ENCODE results near the gene P4HTM.

Gene P4HTM

GRCh38 chr3:49032646-49033304 lies 42.7 kb downstream of the P4HTM start:
- TF ChIP-seq, protein P1, sequence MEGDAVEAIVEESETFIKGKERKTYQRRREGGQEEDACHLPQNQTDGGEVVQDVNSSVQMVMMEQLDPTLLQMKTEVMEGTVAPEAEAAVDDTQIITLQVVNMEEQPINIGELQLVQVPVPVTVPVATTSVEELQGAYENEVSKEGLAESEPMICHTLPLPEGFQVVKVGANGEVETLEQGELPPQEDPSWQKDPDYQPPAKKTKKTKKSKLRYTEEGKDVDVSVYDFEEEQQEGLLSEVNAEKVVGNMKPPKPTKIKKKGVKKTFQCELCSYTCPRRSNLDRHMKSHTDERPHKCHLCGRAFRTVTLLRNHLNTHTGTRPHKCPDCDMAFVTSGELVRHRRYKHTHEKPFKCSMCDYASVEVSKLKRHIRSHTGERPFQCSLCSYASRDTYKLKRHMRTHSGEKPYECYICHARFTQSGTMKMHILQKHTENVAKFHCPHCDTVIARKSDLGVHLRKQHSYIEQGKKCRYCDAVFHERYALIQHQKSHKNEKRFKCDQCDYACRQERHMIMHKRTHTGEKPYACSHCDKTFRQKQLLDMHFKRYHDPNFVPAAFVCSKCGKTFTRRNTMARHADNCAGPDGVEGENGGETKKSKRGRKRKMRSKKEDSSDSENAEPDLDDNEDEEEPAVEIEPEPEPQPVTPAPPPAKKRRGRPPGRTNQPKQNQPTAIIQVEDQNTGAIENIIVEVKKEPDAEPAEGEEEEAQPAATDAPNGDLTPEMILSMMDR (IDR thresholded peaks at IDR 0.05; ENCODE audit: insufficient read depth, low read length, missing control alignments) = no peak
- ChIA-PET CTCF (interaction anchor here (1.2 to 3.3 kb wide), 5 partner anchors 10 to 46 kb away, joined by 3 to 24 read pairs (median 4); partner anchors contain the start of genes NDUFAF3 and P4HTM), POLR2A (interaction anchor here (2.5 kb wide), 1 partner anchor 11 kb away, joined by 9 read pairs; the partner anchor contains the start of gene NDUFAF3)
- DNase-seq (ENCODE audit: low read depth, low spot score) = no peak
- H3K4me3 ChIP-seq (ENCODE audit: low read depth, low read length) = no peak overlapping the region

DNA sequence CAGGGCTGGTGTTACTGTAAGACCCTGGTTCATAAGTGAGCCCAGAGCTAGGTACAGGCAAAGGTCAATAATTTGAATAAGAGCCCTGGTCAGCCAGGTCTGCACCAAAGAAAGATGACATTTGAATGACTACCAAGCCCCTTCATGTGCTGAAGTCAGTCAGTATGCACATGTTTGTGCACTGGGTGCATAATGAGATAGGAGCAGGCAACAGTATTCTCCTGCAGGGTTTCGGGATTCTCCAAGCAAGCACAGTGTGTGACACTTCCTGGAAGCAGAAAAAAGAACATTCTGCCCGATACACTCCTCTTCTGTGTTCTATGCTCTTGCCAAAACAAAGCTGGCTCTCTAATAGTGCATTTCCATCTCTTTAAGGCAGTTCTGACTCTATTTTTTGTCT lies 44.6 kb downstream of the P4HTM start:
- TF ChIP-seq, protein P1 (IDR thresholded peaks at IDR 0.05; ENCODE audit: insufficient read depth, low read length, missing control alignments) = no peak
- no peak overlapping the region for H3K4me3 ChIP-seq (ENCODE audit: low read depth, low read length)
- CTCF ChIA-PET = interaction anchor here (1.1 to 3.3 kb wide), 2 partner anchors 12 to 59 kb away, joined by 3 to 19 read pairs; partner anchors contain the start of genes NDUFAF3 and QRICH1
- POLR2A ChIA-PET = no interaction called here
- DNase-seq (ENCODE audit: low read depth, low spot score) = no peak

GRCh38 chr3:49035281-49035680 lies 45.2 kb downstream of the P4HTM start:
- POLR2A ChIA-PET = no interaction called here
- TF ChIP-seq, protein P1 (IDR thresholded peaks at IDR 0.05; ENCODE audit: insufficient read depth, low read length, missing control alignments) = no peak
- CTCF ChIA-PET = interaction anchor here (1.1 to 3.3 kb wide), 2 partner anchors 13 to 59 kb away, joined by 3 to 19 read pairs; partner anchors contain the start of genes NDUFAF3 and QRICH1

GRCh38 chr3:49053543-49053942 lies 63.5 kb downstream of the P4HTM start:
- no peak overlapping the region for H3K4me3 ChIP-seq (ENCODE audit: low read depth, low read length)
- TF ChIP-seq, protein P1 (IDR thresholded peaks at IDR 0.05; ENCODE audit: insufficient read depth, low read length, missing control alignments) = no peak
- DNase-seq (ENCODE audit: low read depth, low spot score) = no peak
- ChIA-PET CTCF (interaction anchor here (1.0 kb wide), 1 partner anchor 65 kb away, joined by 3 read pairs; no protein-coding TSS in a partner anchor), POLR2A (no interaction called here)

More at GRCh38 chr3:49035281-49035680, 45.2 kb downstream of the P4HTM start:
- no peak overlapping the region for H3K4me3 ChIP-seq (ENCODE audit: low read depth, low read length)
- DNase-seq (ENCODE audit: low read depth, low spot score) = no peak

DNA sequence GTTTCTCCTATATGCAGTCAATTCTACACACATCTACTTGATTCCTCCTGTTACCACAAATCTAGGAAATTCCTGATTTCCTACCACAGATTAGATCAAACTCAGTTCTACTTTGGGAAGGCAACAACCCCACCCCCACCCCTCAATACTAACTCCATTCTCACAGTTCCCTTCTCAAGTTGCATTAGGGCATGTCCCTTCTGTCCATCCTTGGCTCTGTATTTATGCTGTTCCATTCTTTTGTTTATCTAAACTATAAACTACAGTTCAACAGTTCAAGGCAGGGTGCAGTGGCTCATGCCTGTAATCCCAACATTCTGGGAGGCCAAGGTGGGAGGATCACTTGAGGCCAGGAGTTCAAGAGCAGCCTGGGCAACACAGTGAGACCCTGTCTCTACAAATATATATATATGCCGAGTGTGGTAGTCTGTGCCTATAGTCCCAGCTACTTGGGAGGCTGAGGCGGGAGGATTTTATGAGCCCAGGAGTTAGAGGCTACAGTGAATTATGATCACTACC lies 64.4 kb downstream of the P4HTM start:
- CTCF ChIA-PET = interaction anchor here (1.1 to 1.2 kb wide), 2 partner anchors 9 to 12 kb away, joined by 3 to 4 read pairs; no protein-coding TSS in a partner anchor
- TF ChIP-seq, protein P1 (IDR thresholded peaks at IDR 0.05; ENCODE audit: insufficient read depth, low read length, missing control alignments) = no peak
- no peak for DNase-seq (ENCODE audit: low read depth, low spot score)
- POLR2A ChIA-PET = no interaction called here
- H3K4me3 ChIP-seq (ENCODE audit: low read depth, low read length) = no peak overlapping the region

All from AG04449 (cell line).